Breast epithelium (tissue), 3 donors: ENCODE measurements around the gene DCBLD1.

Experiments
- CTCF ChIP-seq, 3 donors: fragments of 450-650 bp; IDR thresholded peaks; one replicate each; pipeline ENCODE4 v1.5.1; 2016 to 2017; ENCODE audit warnings: antibody characterized with exemption in 3 of 3, mild to moderate bottlenecking in 3 of 3, moderate library complexity in 3 of 3
- POLR2A ChIP-seq: fragments of 450-650 bp; IDR thresholded peaks from one replicate; pipeline ENCODE4 v1.6.1; 2016; ENCODE audit warnings: antibody characterized with exemption, mild to moderate bottlenecking, moderate library complexity
- POLR2AphosphoS5 ChIP-seq, 3 donors: sonication (generic); formaldehyde crosslinking; IDR thresholded peaks; one replicate each; pipeline ENCODE4 v1.6.1; 2017; ENCODE audit warnings: antibody characterized with exemption in 3 of 3

GRCh38 chr6:117478853-117479231, 3.6 kb upstream of the DCBLD1 start:
- no peak for TF ChIP-seq CTCF (IDR thresholded peaks at IDR 0.05)
- no peak for TF ChIP-seq POLR2AphosphoS5 (IDR thresholded peaks at IDR 0.05)
- TF ChIP-seq POLR2A, result no peak
